Panc1 (cell line): Measurements from ENCODE around the gene SNCB.

Experiments used
- CTCF ChIP-seq: fragments of 450-650 bp; IDR thresholded peaks from 2 replicates; pipeline ENCODE4 v1.5.1; 2017; ENCODE audit warnings: mild to moderate bottlenecking
- POLR2AphosphoS5 ChIP-seq: IDR thresholded peaks from 2 replicates; pipeline ENCODE4 v1.6.1; 2012; ENCODE audit warnings: mild to moderate bottlenecking, low read depth, low read length, moderate library complexity

GRCh38 chr5:176621661-176622079 is 8.7 kb downstream of the SNCB start:
- TF ChIP-seq CTCF (no peak), POLR2AphosphoS5 (no peak)
